HEK293T (cell line): ENCODE data around the gene HAO2.

Experiments
- ARNT ChIP-seq: fragments of 450-650 bp; IDR thresholded peaks from 2 replicates; pipeline ENCODE4 v1.6.1; 2017; ENCODE audit warnings: mild to moderate bottlenecking
- BHLHE40 ChIP-seq: fragments of 450-650 bp; IDR thresholded peaks from 2 replicates; pipeline ENCODE4 v1.6.1; 2016; ENCODE audit warnings: mild to moderate bottlenecking, moderate library complexity, borderline replicate concordance
- CTBP1 ChIP-seq: fragments of 450-650 bp; IDR thresholded peaks from 2 replicates; pipeline ENCODE4 v1.6.1; 2016; ENCODE audit warnings: borderline replicate concordance
- ELF4 ChIP-seq: fragments of 450-650 bp; IDR thresholded peaks from 2 replicates; pipeline ENCODE4 v1.6.1; 2017; ENCODE audit warnings: antibody characterized with exemption
- FOXA1 ChIP-seq: fragments of 450-650 bp; IDR thresholded peaks from 2 replicates; pipeline ENCODE4 v1.6.1; 2016; ENCODE audit warnings: mild to moderate bottlenecking
- FOXK2 ChIP-seq: fragments of 450-650 bp; IDR thresholded peaks from 2 replicates; pipeline ENCODE4 v1.6.1; 2016; ENCODE audit warnings: mild to moderate bottlenecking
- FOXM1 ChIP-seq: fragments of 450-650 bp; IDR thresholded peaks from 2 replicates; pipeline ENCODE4 v1.6.1; 2017; ENCODE audit warnings: mild to moderate bottlenecking, borderline replicate concordance
- HDGF ChIP-seq: fragments of 450-650 bp; IDR thresholded peaks from 2 replicates; pipeline ENCODE4 v1.6.1; 2017; ENCODE audit warnings: antibody characterized with exemption, borderline replicate concordance
- NFRKB ChIP-seq: fragments of 450-650 bp; IDR thresholded peaks from 2 replicates; pipeline ENCODE4 v1.6.1; 2016; ENCODE audit warnings: mild to moderate bottlenecking, moderate library complexity
- SP1 ChIP-seq: fragments of 450-650 bp; IDR thresholded peaks from 2 replicates; pipeline ENCODE4 v1.6.1; 2017
- SUZ12 ChIP-seq: fragments of 450-650 bp; IDR thresholded peaks from 2 replicates; pipeline ENCODE4 v1.6.1; 2016; ENCODE audit warnings: mild to moderate bottlenecking
- TARDBP ChIP-seq: fragments of 450-650 bp; IDR thresholded peaks from 2 replicates; pipeline ENCODE4 v1.6.1; 2016

GRCh38 chr1:119384591-119384990, 16.0 kb downstream of the HAO2 start:
- TF ChIP-seq ARNT (no peak), TARDBP (no peak), SP1 (no peak), FOXK2 (no peak), SUZ12 (no peak), CTBP1 (no peak), FOXM1 (no peak), BHLHE40 (no peak), NFRKB (no peak), FOXA1 (no peak), HDGF (no peak), ELF4 (no peak)
